Stimulated activated CD4-positive, alpha-beta T cell treated with anti-CD3 and anti-CD28 coated beads, Interleukin-15, amount 100 ng/mL, for 48 hours (primary cell): Measurements from ENCODE around the gene NREP.

Experiments
- DNase-seq, 2 donors: peaks; one replicate each; pipeline ENCODE4 v3.0.0-alpha.2; 2020; ENCODE audit warnings: low read depth in 2 of 2

NREP gene

GRCh38 chr5:111697881-111698757 is 58.9 kb downstream of the NREP start:
- DNase-seq: no peak

GRCh38 chr5:111697215-111697614 is 59.8 kb downstream of the NREP start:
- no peak for DNase-seq

- no peak for DNase-seq
Measured at GRCh38 chr5:111695991-111696390, 61.0 kb downstream of the NREP start.

- DNase-seq: no peak
Measured at GRCh38 chr5:111694133-111694532, 62.9 kb downstream of the NREP start.

GRCh38 chr5:111691914-111692313 is 65.1 kb downstream of the NREP start:
- DNase-seq: no peak

- no peak for DNase-seq
Measured at GRCh38 chr5:111691508-111691907, 65.5 kb downstream of the NREP start.

- DNase-seq: no peak
Measured at GRCh38 chr5:111689357-111689935, 67.5 kb downstream of the NREP start.

- no peak for DNase-seq
Measured at GRCh38 chr5:111685969-111686368, 71.0 kb downstream of the NREP start.

GRCh38 chr5:111682641-111683040 is 74.4 kb downstream of the NREP start:
- no peak for DNase-seq

GRCh38 chr5:111682121-111682520 is 74.9 kb downstream of the NREP start:
- no peak for DNase-seq

- no peak for DNase-seq
Measured at GRCh38 chr5:111681414-111682120, 75.4 kb downstream of the NREP start.

- no peak for DNase-seq
Measured at GRCh38 chr5:111680737-111681413, 76.1 kb downstream of the NREP start.

GRCh38 chr5:111679611-111680010 is 77.4 kb downstream of the NREP start:
- no peak for DNase-seq
